GM12873 (cell line): ENCODE results near the gene CUX1.

Experiments
- TF ChIP-seq, protein P1 (sequence below): IDR thresholded peaks from 2 replicates; pipeline ENCODE4 v1.5.1; 2012; ENCODE audit warnings: low read depth, mild to moderate bottlenecking, moderate library complexity, low read length, control low read depth; ENCODE audit not compliant: insufficient read depth; ENCODE audit errors: missing control alignments

The CUX1 gene

GRCh38 chr7:102220229-102220850 is 402.9 kb downstream of the CUX1 start:
- TF ChIP-seq, protein P1, sequence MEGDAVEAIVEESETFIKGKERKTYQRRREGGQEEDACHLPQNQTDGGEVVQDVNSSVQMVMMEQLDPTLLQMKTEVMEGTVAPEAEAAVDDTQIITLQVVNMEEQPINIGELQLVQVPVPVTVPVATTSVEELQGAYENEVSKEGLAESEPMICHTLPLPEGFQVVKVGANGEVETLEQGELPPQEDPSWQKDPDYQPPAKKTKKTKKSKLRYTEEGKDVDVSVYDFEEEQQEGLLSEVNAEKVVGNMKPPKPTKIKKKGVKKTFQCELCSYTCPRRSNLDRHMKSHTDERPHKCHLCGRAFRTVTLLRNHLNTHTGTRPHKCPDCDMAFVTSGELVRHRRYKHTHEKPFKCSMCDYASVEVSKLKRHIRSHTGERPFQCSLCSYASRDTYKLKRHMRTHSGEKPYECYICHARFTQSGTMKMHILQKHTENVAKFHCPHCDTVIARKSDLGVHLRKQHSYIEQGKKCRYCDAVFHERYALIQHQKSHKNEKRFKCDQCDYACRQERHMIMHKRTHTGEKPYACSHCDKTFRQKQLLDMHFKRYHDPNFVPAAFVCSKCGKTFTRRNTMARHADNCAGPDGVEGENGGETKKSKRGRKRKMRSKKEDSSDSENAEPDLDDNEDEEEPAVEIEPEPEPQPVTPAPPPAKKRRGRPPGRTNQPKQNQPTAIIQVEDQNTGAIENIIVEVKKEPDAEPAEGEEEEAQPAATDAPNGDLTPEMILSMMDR, result no peak

DNA sequence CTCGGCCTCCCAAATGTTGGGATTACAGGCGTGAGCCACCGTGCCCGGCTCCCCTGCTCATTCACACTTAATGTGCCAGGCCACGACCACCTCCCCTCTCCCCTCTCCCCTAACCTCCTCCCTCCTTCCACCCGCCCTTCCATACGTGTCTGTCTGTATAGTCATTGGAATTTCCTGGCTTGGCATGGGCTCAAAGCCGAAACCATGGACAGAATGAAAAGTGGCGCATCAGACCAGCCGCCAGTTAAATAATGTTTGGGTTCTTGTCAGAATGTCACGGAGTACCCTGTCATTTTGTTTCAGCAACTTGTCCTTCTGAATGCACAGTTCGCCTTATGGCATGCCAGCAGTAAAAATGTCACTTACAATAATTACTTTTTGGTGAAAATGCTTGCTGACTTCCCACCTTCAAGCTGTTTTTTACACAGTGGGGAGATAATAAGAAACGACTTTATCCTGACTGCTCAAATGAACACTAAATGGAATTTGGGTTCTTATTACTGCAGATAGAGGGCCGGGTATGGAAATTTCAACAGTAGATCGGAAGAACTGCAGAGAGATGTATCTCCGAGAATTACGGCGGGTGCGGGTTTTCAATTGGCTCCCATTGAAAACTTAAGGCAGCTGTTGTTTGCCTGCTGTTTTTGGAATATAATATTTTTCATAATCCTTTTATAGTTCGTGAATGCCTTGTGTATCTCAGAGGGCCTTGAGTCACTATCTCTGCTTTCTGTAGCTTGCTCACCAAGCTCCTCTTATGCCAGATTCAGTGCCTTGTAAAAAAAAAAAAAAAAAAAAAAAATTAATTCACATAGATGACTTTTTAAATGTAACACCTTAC is 403.8 kb downstream of the CUX1 start:
- TF ChIP-seq, protein P1, result no peak

DNA sequence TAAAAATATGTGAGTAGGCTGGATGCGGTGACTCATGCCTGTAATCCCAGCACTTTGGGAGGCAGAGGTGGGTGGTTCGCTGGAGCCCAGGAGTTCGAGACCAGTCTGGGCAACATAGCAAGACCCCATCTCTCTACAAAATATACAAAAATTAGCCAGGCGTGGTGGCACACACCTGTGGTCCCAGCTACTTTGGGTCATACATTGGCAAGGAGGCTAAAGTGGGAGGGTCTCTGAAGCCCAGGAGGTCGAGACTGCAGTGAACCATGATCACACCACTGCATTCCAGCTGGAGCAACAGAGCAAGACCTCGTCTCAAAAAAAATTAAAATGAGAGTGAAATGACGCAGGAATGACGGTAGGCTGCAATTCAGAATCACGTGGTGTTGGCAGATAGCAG is 404.5 kb downstream of the CUX1 start:
- TF ChIP-seq, protein P1, result no peak

- TF ChIP-seq, protein P1, result no peak
Observed at GRCh38 chr7:102222445-102222844, 405.0 kb downstream of the CUX1 start.

DNA sequence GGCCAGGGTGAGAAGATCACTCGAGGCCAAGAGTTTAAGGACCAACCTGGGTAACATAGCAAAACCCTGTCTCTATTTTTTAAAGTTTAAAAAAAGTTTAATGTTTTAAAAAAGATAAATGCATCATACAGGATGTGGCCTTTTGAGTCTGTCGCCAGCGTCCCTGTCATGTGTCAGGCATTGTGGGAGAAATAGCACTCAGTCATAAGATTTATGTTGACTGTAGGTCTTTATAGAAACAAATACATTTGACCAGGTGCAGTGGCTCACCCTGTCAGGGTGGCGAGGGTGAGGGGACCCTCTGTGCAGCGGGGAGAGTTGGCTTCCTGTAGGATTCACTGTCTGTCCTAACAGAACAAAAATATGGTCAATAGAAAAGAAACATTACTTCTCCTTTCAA is 405.8 kb downstream of the CUX1 start:
- TF ChIP-seq, protein P1, result no peak

DNA sequence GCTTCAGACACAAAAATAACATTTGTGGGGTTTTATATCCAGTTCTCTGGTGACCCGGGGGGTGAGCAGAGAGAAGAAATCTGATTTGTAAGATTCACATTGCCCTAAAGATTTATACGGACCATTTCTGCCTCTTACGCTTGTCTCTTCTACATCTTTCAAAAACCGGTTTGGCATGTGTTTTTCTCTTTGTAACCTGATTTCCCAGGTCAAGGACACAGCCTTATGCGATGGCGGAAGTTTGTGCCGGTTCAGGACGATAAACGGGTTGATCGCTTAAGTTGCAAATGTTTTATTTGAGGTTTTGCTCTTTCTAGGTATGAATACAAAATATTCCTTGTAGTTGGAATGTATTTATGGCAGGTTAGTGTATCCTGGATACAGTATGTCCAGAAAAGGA is 407.6 kb downstream of the CUX1 start:
- TF ChIP-seq, protein P1, result no peak

GRCh38 chr7:102227371-102227770 is 409.9 kb downstream of the CUX1 start:
- TF ChIP-seq, protein P1, result no peak
